GM21576 (cell line): ENCODE data around the gene GRIPAP1.
A peak's percentile ranks its signal among the peaks of the same experiment; 100 is the strongest.

Experiments
- ATAC-seq: cut with Tn5 transposase; IDR thresholded peaks from one replicate; pipeline ENCODE4 v1.9.1; 2021; ENCODE audit warnings: mild to moderate bottlenecking, moderate library complexity; ENCODE audit not compliant: unreplicated experiment

GRIPAP1 gene

GRCh38 chrX:48961585-48962091 lies 40.4 kb downstream of the GRIPAP1 start:
- ATAC-seq, result no peak

- ATAC-seq, result no peak
Measured at GRCh38 chrX:48960291-48960690, 41.8 kb downstream of the GRIPAP1 start.

- ATAC-seq, result no peak
Measured at GRCh38 chrX:48958635-48959094, 43.4 kb downstream of the GRIPAP1 start.

GRCh38 chrX:48957827-48958634 lies 44.0 kb downstream of the GRIPAP1 start:
- ATAC-seq, result peak; percentile 83

GRCh38 chrX:48957477-48957826 lies 44.6 kb downstream of the GRIPAP1 start, which contains the start of gene OTUD5:
OTUD5 (minus strand) TSS chrX:48957607; CDS start chrX:48957570, 37 bp downstream.
- ATAC-seq, result peak; percentile 28

GRCh38 chrX:48956728-48957414 lies 45.2 kb downstream of the GRIPAP1 start:
- no peak for ATAC-seq

GRCh38 chrX:48948589-48948988 lies 53.5 kb downstream of the GRIPAP1 start:
- no peak for ATAC-seq

GRCh38 chrX:48945517-48946348 lies 56.3 kb downstream of the GRIPAP1 start:
- ATAC-seq, result peak; percentile 56

- no peak for ATAC-seq
Measured at GRCh38 chrX:48942895-48943294, 59.2 kb downstream of the GRIPAP1 start.

- ATAC-seq, result no peak
Measured at GRCh38 chrX:48940404-48940955, 61.6 kb downstream of the GRIPAP1 start.

- ATAC-seq, result no peak
Measured at GRCh38 chrX:48939524-48940228, 62.4 kb downstream of the GRIPAP1 start.

GRCh38 chrX:48938721-48939425 lies 63.2 kb downstream of the GRIPAP1 start:
- peak; percentile 54 for ATAC-seq

- peak; percentile 57 for ATAC-seq
Measured at GRCh38 chrX:48937054-48937907, 64.8 kb downstream of the GRIPAP1 start.

- ATAC-seq, result no peak
Measured at GRCh38 chrX:48936429-48937053, 65.5 kb downstream of the GRIPAP1 start.

GRCh38 chrX:48935301-48935670 lies 66.8 kb downstream of the GRIPAP1 start:
- ATAC-seq, result no peak

GRCh38 chrX:48934581-48935300 lies 67.3 kb downstream of the GRIPAP1 start:
- no peak for ATAC-seq

GRCh38 chrX:48933757-48934156 lies 68.3 kb downstream of the GRIPAP1 start:
- ATAC-seq, result no peak
